ENCODE data around the gene VPS26C. TPM values are rescaled to one million over a fixed set of nuclear protein-coding genes. Genes with fewer than 3 reads are reported as not detected.

Gene VPS26C
- total and polyA plus RNA-seq, 10 of the 15 experiments (the other 5 are each of a cell fraction or from before 2014, with no cell fraction given): 32.5 to 65.1 (median 48.0) TPM

GRCh38 chr21:37257511-37257966 is 9.6 kb downstream of the VPS26C start (continued):
- TF ChIP-seq DPF2 (IDR thresholded peaks at IDR 0.05): 0 out of 2 replicates have a peak, but pooled peaks have one; percentile 14
- no peak for TF ChIP-seq RCOR1 (conservative IDR thresholded peaks at IDR 0.05; ENCODE audit: low read depth, low read length)
- 0 out of 2 replicates have a peak, but pooled peaks have one; percentile 18 for TF ChIP-seq WRNIP1 (IDR thresholded peaks at IDR 0.05; ENCODE audit: borderline replicate concordance, low read depth, low read length)
- TF ChIP-seq NRF1 (conservative IDR thresholded peaks at IDR 0.05; ENCODE audit: low read depth, low read length): no peak
- TF ChIP-seq MLLT1 (IDR thresholded peaks at IDR 0.05): peak; percentile 76
- TF ChIP-seq ETV6 (conservative IDR thresholded peaks at IDR 0.05 in 1 of 2, IDR thresholded peaks at IDR 0.05 in 1 of 2; ENCODE audit: borderline replicate concordance in 1 of 2, low read depth in 1 of 2): 0 out of 4 replicates have a peak, but pooled peaks of 1 of the 2 experiments have one; percentile 14
- TF ChIP-seq IKZF2 (IDR thresholded peaks at IDR 0.05): peak in 1 of 2 experiments; percentile 8; a peak in 1 of 4 replicates
- TF ChIP-seq EGR1 (IDR thresholded peaks at IDR 0.05; ENCODE audit: borderline replicate concordance in 1 of 2, low read depth in 2 of 2, low read length in 2 of 2): peak in 1 of 2 experiments; percentile 74; a peak in 2 of 3 replicates
- peak; percentile 25; the same call in 1 of the 2 replicates for TF ChIP-seq NBN (IDR thresholded peaks at IDR 0.05)
- 0 out of 2 replicates have a peak, but pooled peaks have one; percentile 38 for TF ChIP-seq MTA3 (IDR thresholded peaks at IDR 0.05; ENCODE audit: borderline replicate concordance, low read length)
- no peak for TF ChIP-seq PRDM15 (CRISPR knock-in tag; IDR thresholded peaks at IDR 0.05)
- peak; percentile 56 for TF ChIP-seq POLR2AphosphoS5 (IDR thresholded peaks at IDR 0.05; ENCODE audit: low read length)
- peak; percentile 39; the same call in 1 of the 2 replicates for TF ChIP-seq SPI1 (IDR thresholded peaks at IDR 0.05; ENCODE audit: borderline replicate concordance, insufficient read depth, low read depth, low read length)
- TF ChIP-seq RBBP5 (conservative IDR thresholded peaks at IDR 0.05): 0 out of 2 replicates have a peak, but pooled peaks have one; percentile 9
- TF ChIP-seq HDAC2 (IDR thresholded peaks at IDR 0.05): no peak
- TF ChIP-seq ZNF207 (IDR thresholded peaks at IDR 0.05; ENCODE audit: borderline replicate concordance): no peak
- peak; percentile 2; the same call in 1 of the 2 replicates for TF ChIP-seq PAX5 (IDR thresholded peaks at IDR 0.05; ENCODE audit: borderline replicate concordance, low read depth, low read length)
